ENCODE results near the gene CPAMD8.

Gene CPAMD8

DNA sequence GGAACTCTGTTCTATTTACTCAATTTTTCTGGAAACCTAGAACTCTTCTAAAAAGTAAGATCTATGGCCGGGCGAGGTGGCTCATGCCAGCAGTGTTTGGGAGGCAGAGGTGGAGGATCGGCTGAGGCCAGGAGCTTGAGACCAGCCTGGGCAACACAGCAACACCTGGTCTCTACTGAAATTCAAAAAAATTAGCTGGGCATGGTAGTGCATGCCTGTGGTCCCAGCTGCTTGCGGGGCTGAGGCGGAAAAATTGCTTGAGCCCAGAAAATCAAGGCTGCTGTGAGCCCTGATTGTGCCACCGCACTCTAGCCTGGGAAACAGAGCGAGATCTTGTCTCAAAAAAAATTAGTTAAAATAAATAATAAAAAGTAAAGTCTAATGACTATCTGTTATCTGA lies 109.2 kb downstream of the CPAMD8 start:
- no peak for DNase-seq

DNA sequence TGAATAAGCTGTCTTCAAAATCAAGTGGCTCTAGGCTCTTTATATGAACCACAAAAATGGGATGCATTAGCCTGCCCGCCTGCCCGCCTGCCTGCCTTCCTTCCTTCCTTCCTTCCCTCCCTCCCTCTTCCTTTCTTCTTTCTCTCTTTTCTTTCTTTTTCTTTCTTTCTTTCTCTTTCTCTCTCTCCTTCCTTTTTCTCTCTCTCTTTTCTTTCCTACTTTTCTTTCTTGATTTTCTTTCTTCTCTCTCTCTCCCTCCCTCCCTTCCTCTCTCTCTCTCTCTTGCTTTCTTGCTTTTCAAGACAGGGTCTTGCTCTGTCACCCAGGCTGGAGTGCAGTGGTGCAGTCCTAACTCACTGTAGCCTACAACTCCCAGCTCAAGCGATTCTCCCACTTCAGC lies 110.9 kb downstream of the CPAMD8 start:
- no peak for DNase-seq

DNA sequence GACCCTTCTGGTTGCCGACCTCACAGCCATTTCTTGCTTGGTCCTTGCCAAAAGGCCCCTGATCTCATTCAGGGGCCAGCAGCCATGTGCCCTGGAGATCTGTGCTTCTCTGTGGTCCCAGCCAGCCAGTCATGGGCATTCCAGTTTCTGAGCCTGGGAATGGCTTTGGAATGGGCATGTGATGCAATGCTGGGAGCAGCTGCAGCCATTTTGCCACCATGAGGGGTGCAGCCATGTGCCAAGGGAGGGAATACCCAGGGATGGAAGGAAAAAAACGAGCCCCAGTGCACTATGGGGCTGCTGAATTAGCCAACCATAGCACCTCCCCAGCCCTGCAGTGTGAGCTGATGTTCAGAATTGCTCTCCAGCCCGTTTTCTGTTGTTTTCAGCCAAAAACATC lies 111.5 kb downstream of the CPAMD8 start:
- no peak for DNase-seq

DNA sequence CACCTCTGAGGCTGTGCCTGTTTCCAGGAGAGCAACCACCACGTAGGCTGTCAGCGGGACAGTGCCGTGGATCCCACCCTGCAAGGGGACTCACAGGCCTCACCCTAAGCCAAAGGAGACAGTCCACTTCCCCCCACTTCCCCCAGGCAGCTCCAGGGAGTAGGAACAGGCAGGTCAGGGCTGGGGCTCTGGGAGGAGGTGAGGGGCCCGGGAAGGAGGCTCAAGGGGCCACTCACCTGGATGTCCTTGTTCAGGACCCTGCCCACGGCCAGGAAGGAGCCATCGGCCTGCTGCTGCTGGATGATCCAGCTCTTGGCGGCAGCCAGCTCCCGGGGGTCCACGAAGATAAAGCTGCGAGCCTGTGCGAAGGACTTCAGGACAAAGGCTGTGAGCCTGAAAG lies 112.2 kb downstream of the CPAMD8 start:
- no peak for DNase-seq

GRCh38 chr19:16912780-16913179 lies 113.8 kb downstream of the CPAMD8 start:
- DNase-seq = no peak

DNA sequence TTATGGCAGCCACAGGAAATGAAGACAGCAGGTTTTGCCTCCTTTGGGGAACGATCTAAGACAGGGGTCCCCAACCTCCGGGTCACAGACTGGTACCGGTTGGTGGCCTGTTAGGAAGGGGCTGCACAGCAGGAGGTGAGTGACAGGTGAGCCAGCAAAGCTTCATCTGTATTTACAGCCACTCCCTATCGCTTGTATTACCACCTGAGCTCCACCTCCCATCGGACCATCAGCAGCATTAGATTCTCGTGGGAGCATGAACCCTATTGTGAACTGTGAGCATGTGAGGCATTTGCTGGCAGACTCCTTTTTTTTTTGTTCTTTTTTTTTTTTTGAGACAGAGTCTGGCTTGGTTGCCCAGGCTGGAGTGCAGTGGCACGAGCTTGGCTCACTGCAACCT lies 115.6 kb downstream of the CPAMD8 start:
- DNase-seq = no peak

GRCh38 chr19:16908759-16909158 lies 117.9 kb downstream of the CPAMD8 start:
- no peak for DNase-seq

- no peak for DNase-seq
Observed at GRCh38 chr19:16904599-16904998, 122.0 kb downstream of the CPAMD8 start.

GRCh38 chr19:16903347-16903746 lies 123.3 kb downstream of the CPAMD8 start:
- DNase-seq = no peak

DNA sequence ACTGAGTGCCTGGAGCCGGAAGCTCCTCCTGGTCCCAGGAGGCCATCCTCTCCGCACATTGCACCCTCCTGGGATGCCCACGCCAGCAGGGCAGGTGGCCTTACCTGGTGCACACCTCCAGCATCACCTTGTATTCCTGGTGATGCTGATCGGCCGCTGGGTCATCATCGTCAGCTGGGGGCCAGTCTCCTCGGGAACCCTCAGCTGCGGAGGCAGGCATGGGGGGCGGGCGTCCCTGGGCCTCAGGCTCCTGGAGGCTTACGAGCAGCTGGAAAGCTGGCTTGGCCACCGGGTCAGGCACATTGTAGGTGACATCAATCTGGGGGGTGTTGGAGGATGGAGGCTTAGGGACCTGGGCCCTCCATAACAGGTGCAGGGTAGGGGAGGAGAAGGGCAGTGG lies 124.1 kb downstream of the CPAMD8 start:
- DNase-seq = no peak

GRCh38 chr19:16901491-16902175 lies 125.0 kb downstream of the CPAMD8 start:
- no peak for DNase-seq

- DNase-seq = peak; percentile 12
Observed at GRCh38 chr19:16899566-16900075, 127.0 kb downstream of the CPAMD8 start.

DNA sequence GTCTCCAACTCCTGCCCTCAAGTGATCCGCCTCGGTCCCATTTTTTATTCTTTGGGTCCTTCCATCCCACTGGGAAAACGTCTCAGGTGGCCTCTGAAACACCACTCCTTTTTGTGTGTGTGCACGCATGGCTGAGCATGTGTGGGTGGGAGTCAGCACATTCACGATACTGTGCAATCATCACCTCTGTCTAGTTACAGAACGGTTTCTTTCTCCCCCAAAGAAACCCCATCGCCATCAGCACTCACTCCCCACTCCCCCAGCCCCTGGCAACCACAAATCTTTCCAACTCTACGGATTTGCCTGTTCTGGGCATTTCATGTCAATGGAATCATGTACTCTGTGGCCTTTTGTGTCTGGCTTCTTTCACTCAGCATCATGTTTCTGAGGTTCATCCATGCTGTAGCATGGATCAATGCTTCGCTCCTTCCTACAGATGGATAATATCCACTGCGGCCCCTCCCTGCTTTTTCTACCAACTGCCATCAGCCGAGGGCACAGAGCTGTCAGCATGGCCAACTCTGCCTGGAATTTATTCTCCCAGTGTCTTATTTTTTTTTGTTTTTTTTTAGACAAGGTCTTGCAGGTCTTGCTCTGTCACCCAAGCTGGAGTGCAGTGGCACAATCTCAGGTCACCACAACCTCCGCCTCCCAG lies 128.1 kb downstream of the CPAMD8 start:
- no peak for DNase-seq

GRCh38 chr19:16897856-16898161 lies 128.8 kb downstream of the CPAMD8 start:
- no peak for DNase-seq

DNA sequence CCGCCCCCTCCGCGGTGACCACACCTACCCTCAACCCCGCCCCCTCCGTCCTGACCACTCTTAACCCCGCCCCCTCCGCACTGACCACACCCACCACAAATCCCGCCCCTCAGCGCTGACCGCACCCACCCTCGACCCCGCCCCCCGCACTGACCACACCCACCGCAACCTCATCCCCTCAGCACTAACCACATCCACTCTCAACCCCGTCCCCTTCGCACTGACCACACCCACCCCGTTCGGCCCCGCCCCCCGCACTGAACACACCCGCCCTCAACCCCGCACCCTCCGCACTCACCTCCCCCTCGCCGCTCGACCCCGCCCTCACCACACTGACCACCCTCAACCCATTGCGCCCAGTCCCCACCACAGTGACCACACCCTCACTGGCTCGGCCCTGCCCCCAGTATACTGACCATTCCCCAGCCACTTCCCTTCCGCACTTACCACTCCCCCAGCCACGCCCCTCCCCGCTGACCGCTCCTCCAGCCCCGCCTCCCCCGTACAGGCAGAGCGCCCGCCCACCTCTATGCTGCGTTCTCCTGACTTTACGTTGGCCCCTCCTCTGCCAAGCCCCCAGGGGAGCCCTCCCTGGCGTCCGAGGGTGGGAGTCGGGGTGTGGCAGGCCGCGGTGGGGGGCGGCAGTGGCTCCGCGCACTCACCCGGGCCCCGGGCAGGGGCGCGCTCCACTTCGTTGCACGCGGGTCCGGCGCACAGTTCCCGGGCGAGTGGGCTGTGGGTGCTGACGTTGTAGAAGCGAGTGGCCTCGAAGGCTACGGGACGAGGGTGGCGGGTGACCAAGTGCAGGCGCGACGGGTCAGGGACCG lies 129.4 kb downstream of the CPAMD8 start:
- peak; percentile 90 for DNase-seq

- DNase-seq = no peak
Observed at GRCh38 chr19:16896146-16897028, 130.2 kb downstream of the CPAMD8 start.

DNA sequence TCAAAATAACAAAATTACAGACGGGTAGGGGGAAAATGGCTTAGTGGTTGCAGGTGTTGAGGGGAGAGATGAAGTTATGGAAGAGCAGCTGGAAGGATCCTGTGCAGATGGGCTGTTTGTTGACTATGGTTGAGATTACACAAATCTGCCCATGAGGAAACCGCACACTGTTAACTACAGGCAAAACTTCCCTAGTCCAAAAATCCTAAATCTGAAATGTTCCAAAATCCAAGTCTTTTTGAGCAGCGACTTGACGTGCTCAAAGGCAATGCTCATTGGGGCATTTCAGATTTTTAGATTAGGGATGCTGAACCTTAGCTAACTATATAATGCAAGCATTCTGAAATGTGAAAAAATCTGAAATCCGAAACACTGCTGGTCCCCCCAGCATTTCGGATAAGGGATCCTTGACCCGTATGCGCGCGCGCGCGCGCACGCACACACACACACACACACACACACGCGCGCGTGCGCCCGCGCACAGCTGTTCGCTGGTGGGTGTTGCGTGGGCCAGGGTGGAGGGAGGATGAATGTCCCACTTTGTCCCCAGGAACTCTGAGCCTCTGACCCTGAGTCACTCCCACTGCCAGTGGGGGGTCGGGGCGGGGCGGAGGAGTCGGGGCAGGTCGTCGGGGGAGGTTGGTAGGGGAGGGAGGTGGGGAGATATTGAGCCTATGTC lies 131.0 kb downstream of the CPAMD8 start:
- DNase-seq = peak; percentile 12

- DNase-seq = no peak
Observed at GRCh38 chr19:16894080-16894479, 132.5 kb downstream of the CPAMD8 start.

GRCh38 chr19:16893686-16893989 lies 133.0 kb downstream of the CPAMD8 start:
- DNase-seq = no peak

GRCh38 chr19:16892868-16893685 lies 133.5 kb downstream of the CPAMD8 start:
- DNase-seq = no peak

- DNase-seq = no peak
Observed at GRCh38 chr19:16892436-16892835, 134.2 kb downstream of the CPAMD8 start.

All from fibroblast of skin of scalp (primary cell).